Glutamatergic neuron (in vitro differentiated cells): ENCODE data around the gene EMD. TPM values are rescaled to one million over a fixed set of nuclear protein-coding genes. Genes with fewer than 3 reads are reported as not detected.

Experiments
- DNase-seq: peaks from one replicate; pipeline ENCODE4 v3.0.0; 2022
- H3K27ac Mint-ChIP-seq: one replicate; pipeline ENCODE4 v1.8.0; 2020; ENCODE audit warnings: mild to moderate bottlenecking, mixed read lengths, inconsistent platforms; ENCODE audit not compliant: unreplicated experiment
- H3K27me3 Mint-ChIP-seq: one replicate; pipeline ENCODE4 v1.8.0; 2020; ENCODE audit warnings: mild to moderate bottlenecking, moderate library complexity, mixed read lengths, inconsistent platforms; ENCODE audit not compliant: unreplicated experiment
- H3K36me3 Mint-ChIP-seq: one replicate; pipeline ENCODE4 v1.8.0; 2020; ENCODE audit warnings: mild to moderate bottlenecking, mixed read lengths, inconsistent platforms; ENCODE audit not compliant: unreplicated experiment
- H3K4me1 Mint-ChIP-seq: one replicate; pipeline ENCODE4 v1.8.0; 2020; ENCODE audit warnings: mild to moderate bottlenecking, low read depth, mixed read lengths, inconsistent platforms; ENCODE audit not compliant: unreplicated experiment
- H3K4me3 Mint-ChIP-seq: one replicate; pipeline ENCODE4 v1.8.0; 2020; ENCODE audit warnings: mild to moderate bottlenecking, mixed read lengths, inconsistent platforms; ENCODE audit not compliant: unreplicated experiment
- H3K9me3 Mint-ChIP-seq: one replicate; pipeline ENCODE4 v1.8.0; 2020; ENCODE audit warnings: mild to moderate bottlenecking, moderate library complexity, mixed read lengths, inconsistent platforms; ENCODE audit not compliant: unreplicated experiment
- total RNA-seq: library from RNA; stranded (reverse); fragmentation: NEBNext Ultra II Directional; extraction: Animal tissue kit (Norgen Biotek cat#: 25700); gene quantifications from one replicate; pipeline ENCODE4 v1.2.1, GENCODE V29; 2021; ENCODE audit not compliant: unreplicated experiment
- TF ChIP-seq, protein P1 (sequence below): fragments of 200-600 bp; sonication (generic); IDR thresholded peaks from one replicate; pipeline ENCODE4 v1.5.0; 2021; ENCODE audit not compliant: partially characterized antibody, unreplicated experiment

Gene EMD
- total RNA-seq, 1 donor from 2014 or later: 56.8 TPM

DNA sequence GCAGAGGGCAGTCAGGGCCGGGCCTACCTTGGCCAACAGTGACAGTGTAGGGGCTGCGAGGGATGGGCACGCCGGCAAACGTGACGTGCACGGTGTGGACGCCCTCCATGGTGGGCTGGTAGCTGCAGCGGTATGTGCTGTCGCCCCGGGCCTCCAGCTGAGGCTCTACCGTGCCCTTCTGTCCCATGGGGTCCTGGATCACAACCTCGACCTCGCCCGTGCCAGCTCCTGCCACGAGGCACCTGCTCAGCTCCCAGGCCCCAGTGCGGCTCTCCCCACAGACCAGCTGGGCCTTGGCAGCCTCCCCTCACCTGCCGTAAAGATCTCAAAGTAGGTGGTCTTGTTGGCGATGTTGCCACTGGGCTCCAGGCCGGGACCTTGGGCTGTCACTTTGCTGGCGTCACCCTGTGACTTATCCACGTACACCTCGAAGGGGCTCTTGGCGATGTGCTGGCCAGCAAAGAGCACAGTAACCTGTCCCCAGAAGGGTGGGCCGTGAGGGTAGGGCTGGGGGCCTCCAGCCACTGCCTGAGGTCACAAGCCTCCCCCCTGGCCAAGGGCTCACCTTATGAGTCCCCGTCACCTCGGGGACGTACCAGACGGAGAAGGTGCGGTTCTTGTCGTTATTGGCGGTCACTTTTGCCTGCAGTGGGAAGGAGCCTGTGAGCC is 13.0 kb upstream of the EMD start:
- no peak overlapping the region for H3K4me3 Mint-ChIP-seq
- peaks cover 3% of the 10 kb centered on the region for H3K27me3 Mint-ChIP-seq
- peaks cover 9% of the 10 kb centered on the region for H3K9me3 Mint-ChIP-seq
- no peak overlapping the region for H3K27ac Mint-ChIP-seq
- H3K4me1 Mint-ChIP-seq: peaks cover 2% of the 10 kb centered on the region
- H3K36me3 Mint-ChIP-seq: no peaks in the 10 kb centered on the region
- TF ChIP-seq, protein P1, sequence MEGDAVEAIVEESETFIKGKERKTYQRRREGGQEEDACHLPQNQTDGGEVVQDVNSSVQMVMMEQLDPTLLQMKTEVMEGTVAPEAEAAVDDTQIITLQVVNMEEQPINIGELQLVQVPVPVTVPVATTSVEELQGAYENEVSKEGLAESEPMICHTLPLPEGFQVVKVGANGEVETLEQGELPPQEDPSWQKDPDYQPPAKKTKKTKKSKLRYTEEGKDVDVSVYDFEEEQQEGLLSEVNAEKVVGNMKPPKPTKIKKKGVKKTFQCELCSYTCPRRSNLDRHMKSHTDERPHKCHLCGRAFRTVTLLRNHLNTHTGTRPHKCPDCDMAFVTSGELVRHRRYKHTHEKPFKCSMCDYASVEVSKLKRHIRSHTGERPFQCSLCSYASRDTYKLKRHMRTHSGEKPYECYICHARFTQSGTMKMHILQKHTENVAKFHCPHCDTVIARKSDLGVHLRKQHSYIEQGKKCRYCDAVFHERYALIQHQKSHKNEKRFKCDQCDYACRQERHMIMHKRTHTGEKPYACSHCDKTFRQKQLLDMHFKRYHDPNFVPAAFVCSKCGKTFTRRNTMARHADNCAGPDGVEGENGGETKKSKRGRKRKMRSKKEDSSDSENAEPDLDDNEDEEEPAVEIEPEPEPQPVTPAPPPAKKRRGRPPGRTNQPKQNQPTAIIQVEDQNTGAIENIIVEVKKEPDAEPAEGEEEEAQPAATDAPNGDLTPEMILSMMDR: no peak
- no peak for DNase-seq

DNA sequence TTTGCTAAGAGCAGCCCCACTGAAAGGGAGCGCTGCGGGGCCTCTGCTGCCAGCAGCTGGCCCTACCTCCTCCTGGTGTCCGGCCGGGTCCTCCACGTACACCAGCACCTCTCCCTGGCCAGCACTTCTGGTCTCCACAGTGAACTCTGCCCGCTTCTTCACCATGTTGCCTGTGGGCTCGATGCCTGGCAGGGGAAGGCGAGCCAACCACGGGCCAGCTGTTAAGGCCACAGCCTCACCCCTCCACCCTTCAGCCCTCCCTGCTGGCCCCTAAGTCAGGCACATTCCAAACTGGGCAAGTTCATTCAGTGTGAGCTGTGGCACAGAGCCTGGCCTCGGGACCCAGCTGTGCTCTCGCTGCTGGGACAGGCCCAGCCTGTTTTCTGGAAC is 12.4 kb upstream of the EMD start:
- DNase-seq: no peak
- Mint-ChIP-seq H3K36me3 (no peaks in the 10 kb centered on the region), H3K4me3 (no peak overlapping the region), H3K27me3 (peaks cover 3% of the 10 kb centered on the region), H3K4me1 (peaks cover 2% of the 10 kb centered on the region), H3K27ac (no peak overlapping the region), H3K9me3 (peaks cover 9% of the 10 kb centered on the region)
- TF ChIP-seq, protein P1: no peak

DNA sequence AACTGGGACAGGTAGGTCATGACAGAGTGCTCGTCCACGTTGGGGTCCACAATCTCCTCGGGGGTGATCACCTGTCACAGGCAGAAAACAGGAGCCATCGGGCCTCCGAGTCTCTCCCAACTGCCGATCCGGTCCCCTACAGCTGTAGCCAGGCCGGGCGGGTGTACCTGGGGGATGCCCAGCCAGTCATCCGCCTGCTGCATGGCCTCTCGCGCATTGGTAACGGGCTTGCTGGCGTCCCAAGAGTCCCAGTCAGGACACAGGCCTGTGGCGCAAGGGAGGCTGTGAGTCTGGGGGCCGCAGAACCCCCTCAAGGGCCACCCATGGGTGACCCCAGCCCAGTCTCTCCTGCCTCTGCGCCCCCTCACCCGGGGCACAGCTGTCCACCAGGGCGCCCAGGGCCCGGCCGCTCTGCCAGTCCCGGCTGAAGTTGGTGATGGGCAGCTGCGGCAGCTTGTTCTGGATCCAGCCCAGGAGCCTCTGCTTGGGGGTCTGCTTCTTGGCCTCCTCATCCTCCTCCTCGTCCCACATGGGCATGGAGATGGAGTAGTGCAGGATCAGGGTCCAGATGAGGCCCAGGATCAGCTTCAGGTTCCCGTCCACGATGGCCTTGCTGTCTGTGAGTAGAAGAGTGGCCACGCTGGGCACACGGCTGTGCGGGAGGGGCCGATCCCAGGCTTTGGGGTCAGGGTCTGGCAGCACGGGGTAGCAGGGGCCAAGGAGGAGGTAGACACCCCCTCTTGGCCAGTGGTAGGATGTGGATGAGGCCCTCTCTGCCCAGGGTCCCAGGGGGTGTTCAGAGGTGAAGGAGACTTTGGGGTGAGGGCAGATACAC is 11.4 kb upstream of the EMD start:
- Mint-ChIP-seq H3K9me3 (peaks cover 9% of the 10 kb centered on the region), H3K27ac (no peak overlapping the region)
- no peak for DNase-seq

DNA sequence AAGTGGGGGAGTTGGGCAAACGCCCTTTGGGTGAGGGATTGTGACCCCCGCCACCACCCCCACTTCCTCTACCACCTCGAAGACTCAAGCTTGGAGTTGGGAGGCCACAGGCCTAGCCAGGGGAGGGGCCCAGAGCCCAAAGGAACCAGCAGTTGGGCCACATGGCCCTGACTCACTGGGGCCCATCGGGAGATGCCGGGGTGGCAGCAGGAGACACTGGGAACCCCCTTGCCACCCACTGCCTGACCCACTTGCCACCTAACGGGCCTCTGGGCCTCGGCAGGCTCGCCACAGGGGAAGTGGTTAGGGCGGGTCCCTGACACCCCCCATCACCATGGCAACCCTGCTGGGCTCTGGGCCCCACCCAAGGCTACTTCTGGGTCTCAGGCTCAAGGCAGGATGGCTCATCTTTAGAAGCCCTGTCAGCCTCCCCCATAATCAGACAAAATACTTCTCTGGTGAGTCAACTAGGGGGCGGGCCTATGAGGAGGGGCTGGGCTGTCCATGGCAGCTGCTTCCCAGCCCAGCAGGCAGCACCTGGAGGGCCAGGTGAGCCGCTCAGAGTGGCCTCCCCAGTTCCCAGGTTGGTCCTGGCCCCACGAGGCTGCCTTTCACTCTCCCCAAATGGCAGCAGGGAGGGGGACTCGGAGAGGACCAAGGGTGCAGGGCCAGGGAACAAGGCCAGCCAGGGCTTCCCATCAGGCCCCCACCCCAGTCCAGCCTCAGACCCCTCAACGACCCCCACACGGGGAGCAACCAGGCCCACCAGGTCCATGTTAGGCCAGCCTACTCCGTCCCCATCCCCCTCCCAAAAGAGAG is 10.3 kb upstream of the EMD start:
- Mint-ChIP-seq H3K9me3 (peaks cover 6% of the 10 kb centered on the region), H3K36me3 (no peaks in the 10 kb centered on the region), H3K27me3 (peaks cover 5% of the 10 kb centered on the region), H3K27ac (no peak overlapping the region), H3K4me3 (peak overlapping the region; percentile 55), H3K4me1 (no peaks in the 10 kb centered on the region)
- TF ChIP-seq, protein P1: no peak
- DNase-seq: peak; percentile 24

More for the DNA sequence above, 11.4 kb upstream of the EMD start:
- peaks cover 6% of the 10 kb centered on the region for H3K27me3 Mint-ChIP-seq
- peak overlapping the region; percentile 55 for H3K4me3 Mint-ChIP-seq
- H3K4me1 Mint-ChIP-seq: peaks cover 2% of the 10 kb centered on the region
- TF ChIP-seq, protein P1: no peak
- no peaks in the 10 kb centered on the region for H3K36me3 Mint-ChIP-seq
